ENCODE measurements around the gene MRPS34. TPM values are rescaled to one million over a fixed set of nuclear protein-coding genes. Genes with fewer than 3 reads are reported as not detected.

Gene MRPS34
- total RNA-seq, 1 donor from 2014 or later = 77.1 TPM

GRCh38 chr16:1781254-1781653 is 8.3 kb upstream of the MRPS34 start:
- no peak for DNase-seq

- DNase-seq = no peak
These were observed 7.7 kb upstream of the MRPS34 start for GRCh38 chr16:1780677-1781072.

GRCh38 chr16:1779741-1780676 is 7.1 kb upstream of the MRPS34 start:
- no peak for DNase-seq

- DNase-seq = no peak
These were observed 6.3 kb upstream of the MRPS34 start for GRCh38 chr16:1779234-1779701.

DNA sequence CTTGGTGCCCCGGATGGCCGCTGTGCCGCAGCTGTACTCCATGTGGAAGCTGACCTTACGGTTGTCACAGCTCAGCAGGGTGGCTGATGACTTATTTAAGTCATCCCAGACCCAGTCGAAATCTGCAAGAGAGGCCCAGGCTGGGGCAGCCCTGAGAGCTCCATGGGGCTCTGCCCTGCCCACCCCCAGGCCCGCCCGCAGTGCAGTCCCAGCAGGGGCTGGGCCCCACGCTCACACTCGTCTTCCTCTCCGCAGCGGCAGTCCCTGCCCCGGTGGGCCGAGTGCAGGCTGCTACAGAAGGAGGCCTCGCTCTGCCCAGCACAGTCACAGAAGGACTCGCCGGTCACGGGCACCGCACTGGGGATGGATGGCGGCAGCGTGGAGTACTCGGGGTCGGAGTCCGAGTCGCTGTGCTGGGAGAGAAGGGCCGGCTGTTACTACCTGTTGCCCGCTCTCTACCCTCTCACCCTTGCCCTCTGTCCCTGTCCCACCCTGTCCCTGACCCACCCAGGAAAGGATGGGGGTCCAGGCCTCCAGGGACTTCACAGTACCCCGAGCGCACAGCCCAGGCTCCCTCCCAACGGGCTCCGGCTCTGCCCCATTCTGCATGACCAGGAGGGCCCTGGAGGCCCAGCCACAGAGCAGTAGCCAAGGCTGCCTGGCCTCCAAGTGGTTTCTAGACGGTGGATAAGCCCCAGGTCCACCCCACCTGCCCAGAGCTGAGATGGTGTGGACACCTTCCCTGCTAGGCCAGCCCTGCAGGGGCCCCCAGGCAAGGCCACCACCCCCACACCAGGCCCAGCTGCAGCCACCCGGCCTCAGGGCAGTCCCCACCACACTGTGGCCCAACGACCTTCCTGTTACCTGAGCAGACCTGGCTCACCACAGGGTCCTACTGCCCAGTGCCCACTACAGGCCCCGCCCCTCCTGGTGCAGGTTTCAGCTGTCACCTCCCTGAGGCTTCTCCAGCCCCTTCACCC is 5.6 kb upstream of the MRPS34 start:
- no peak for DNase-seq

DNA sequence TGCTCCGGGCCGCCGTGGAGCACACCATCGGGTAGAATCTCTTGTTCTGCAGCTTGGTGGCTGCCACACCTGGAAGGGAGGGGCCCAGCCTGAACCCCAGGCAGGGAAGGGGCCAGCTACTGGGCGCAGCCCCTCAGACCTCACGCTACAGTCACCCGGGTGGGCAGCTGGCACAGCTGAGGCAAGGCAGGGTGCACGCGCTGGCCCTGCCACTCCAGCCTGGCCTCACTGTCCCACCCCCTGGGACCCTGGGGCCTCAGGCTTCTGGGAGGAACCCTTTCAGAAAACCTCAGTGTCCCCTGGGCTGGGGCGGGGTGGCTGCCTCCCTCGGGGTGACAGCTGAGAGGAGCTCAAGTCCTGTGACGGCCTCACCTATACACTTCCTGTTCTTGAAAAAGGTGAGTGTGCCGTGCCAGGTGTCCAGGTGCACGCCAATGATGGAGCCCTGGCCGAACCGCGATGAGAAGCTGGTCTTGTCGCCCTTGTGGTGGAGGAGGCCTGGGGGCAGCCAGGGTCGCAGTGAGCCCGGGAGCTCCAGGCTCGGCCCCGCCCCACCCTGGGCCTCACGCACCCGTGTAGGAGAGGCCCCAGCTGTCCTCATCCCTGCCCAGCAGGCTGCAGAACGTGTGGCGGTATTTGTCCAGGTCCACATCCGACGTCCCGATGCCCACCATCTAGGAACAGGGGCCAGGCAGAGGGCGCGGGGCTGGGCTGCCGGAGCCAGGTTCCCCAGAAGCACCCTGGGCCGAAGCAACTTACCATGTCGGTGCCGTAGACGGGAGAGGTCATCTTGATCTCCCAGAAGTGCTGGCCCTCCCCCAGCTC is 4.7 kb upstream of the MRPS34 start:
- no peak for DNase-seq

DNA sequence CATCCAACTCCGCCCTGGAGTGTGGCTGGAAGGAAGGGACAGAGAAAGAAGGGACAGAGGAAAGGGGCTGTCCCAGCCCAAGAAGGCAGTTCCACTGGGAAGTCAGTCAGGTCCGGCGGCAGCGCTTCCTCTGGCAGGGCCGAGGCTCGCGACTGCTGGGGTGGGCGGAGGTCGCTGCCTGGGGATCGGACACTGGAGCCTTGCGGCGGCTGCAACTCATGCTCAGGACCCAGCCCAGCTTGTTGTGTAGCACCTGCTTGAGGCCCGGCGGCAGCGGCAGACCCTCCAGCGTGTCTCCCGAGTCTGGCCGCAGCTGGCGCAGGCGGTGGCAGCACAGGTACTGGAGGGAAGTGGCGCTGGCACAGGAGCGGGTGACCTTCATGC is 4.0 kb upstream of the MRPS34 start:
- DNase-seq = no peak

GRCh38 chr16:1776672-1776955 is 3.7 kb upstream of the MRPS34 start:
- DNase-seq = no peak

DNA sequence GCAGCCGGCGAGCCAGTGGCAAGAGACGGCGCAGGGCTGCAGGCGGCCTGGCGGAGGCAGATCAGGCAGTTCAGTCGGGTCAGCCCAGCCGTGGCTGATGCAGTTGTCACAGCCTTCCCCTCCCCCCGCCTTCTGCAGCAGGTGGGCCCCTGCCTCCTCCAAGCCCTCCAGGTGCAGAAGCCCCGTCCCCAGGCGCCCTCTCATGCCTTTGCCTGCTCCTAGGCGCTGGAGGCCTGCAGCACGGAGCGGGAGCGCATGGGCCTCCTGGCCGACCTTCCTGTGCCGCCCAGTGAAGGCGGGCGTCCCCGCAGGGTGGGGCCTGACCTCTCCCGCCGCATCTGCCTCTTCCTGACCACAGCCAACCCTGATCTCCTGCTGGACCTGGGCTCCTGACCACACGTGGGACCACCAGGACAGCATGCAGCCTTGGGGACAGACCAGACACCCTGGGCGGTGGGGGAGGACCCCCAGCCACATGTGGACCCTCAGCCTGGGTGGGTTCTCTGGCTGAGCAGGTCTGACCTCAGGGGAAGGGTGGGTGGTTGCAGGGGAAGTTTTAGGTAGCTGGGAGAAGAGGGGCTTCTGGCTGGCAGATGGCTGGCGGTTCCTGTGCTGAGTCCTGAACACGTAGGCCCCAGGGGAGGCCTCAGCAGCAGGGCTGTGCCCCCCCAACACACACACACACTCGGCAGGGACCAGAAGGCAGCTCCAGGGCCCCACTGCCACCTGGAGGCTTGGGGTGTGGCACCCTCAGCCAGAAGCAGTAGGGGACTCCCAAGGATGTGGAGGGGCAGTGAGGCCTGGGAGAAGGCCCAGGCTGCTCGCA is 3.1 kb upstream of the MRPS34 start:
- DNase-seq = no peak

DNA sequence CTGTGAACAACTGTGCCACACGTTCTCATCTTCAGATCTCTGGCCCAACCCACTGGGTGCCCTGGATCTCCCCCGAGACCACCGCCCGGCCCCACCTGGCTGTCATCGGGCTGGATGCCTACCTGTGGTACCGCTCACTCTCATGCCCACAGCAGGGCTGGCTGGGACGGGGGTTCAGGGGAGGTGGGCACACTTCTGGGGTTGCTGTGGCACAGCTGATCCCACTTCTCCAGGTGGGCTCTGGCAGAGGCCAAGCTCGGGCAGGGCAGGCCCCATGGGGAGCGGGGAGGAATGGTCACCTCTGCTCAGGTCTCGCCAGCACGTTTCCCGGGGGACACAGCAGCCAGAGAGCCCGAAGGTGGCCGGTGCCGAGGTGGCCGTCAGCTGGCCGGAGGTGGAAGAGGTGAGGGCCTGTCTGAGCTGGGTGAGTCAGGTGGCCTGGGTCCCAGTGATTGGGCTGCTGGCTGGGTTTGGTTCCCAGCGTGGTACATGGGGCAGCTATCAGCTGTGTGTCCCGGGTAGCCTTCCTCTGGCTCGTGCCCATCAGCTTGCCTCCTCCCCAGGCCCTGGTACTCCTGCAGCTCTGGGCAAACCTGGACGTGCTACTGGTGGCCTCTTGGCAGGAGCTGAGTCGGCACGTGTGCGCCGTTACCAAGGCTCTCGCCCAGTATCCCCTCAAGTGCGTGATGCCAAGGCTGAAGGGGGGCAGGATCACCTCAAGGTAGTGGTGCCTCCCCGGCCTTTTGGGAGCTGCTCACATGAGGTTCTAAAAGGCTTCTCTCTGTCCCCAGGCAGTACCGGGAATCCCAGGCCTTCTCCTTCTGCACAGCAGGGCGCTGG is 2.3 kb upstream of the MRPS34 start:
- no peak for DNase-seq

GRCh38 chr16:1774448-1774780 is 1.5 kb upstream of the MRPS34 start:
- no peak for DNase-seq

- DNase-seq = peak; percentile 41
These were observed 941 bp upstream of the MRPS34 start for GRCh38 chr16:1773703-1774447.

GRCh38 chr16:1772362-1772907 is 499 bp downstream of the MRPS34 start, which contains the start of gene EME2:
EME2 (plus strand) TSS chr16:1772810; CDS start chr16:1773228, 418 bp downstream.
- peak; percentile 42 for DNase-seq

DNA sequence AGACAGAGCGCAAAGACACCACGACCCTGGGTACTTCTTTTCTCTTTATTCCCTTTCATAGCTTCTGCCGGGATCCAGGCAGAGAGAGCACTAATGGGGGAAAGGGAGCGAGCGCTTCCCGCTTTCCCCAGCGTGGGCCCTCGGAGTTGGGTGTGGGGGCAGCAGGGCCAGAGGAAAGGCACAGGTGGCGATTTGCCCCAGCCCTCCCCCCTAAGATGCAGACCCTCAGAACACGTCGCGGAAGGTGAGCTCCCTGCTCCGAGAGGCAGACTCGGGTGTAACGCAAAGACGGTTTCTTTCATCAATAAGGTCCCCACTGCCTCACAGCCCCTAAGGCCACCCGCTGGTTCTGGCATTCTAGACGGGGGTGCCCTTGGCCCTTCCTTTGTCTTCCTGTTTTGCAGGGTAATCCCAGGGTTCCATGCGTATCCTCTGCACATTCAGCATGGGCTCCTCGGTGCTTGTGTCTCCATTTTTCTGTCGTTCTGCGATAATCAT is 1.0 kb downstream of the MRPS34 start:
- DNase-seq = no peak

DNA sequence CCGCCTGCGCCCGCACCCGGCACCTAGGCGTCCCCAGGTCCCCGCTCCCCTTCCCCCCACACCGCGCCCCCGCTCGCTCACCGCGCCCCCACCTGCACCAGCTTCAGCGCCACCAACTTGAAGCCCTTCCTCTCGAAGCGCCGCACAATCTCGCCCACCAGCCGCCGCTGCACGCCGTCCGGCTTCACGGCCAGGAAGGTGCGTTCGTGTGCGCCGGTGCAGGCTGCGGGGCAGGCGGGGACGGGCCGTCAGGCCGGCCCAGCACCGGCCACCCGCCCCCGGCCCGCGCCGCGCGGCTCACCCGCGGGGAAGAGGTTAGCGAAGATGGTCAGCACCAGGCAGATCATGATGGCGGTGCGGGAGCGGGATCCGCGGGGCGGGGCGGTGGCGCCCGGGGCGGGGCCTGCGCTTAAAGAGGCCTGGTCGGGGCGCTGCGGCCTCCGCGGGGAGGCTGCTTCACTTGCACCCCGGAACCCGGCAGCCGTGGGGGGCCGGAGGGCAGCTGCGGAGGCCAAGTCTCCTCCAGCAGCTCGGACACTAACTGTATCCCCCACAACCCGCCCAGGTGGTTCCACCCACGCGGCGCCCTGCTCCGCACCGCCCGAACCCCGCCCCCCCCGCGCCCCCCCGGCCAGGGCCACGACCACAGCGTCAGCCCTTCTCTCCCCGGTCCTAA is 1.6 kb downstream of the MRPS34 start, which contains the start of gene NME3:
Gene NME3, minus strand, starts transcription at position 356 of the 676 bp plus-strand sequence. Its CDS starts 9 bp downstream, at position 347.
- DNase-seq = peak; percentile 71

DNA sequence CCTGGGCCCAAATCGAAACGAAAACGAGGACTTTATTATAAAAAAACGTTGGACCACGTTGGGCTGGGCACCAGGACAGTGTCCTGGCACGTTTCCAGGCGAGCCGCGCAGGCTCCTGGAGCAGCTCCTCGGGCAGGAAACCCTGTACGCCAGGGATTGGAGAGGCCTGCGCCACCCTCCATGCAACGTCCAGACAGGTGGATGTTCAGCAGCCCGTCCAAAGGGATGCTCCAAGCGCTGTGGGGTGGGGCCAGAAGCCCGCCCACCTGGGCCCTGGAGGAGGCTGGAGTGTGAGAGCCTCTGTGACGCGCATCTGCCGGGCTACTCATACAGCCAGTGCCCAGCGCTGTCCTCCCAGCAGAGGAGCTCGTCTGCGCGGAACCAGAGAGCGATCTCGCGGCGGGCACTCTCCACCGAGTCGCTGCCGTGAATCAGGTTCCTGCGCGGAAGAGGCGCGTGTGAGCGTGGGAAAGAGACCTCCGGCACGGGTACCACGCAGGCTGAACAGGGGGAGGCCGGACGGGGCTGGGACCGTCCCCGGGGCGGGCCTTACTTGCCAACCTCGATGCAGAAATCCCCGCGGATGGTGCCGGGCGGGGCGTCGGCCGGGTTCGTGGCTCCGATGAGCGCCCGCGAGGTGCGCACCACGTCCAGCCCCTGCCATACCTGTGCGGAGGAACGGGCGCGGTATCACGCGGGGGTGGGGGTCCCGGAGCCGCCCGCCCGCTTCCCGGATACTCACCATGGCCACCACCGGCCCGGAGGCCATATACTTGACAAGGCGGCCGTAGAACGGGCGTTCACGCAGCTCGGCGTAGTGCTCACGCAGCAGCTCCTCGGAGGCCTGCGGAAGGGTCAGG is 2.4 kb downstream of the MRPS34 start:
- peak; percentile 74 for DNase-seq
